NCI-H1694 treated with DMSO at 0.1 percent for 48 hours (cell line): ENCODE measurements around the gene PLAC8L1.
"Not testable (repeated sequence)": the region's sequence is repeated elsewhere in the genome, so short reads cannot be mapped to it uniquely, and the experiment has no call there.

ENCODE experiments used
- DNase-seq: peaks from one replicate; lab custom pipeline; 2025; lab: John Stamatoyannopoulos, UW

The PLAC8L1 gene, protein sequence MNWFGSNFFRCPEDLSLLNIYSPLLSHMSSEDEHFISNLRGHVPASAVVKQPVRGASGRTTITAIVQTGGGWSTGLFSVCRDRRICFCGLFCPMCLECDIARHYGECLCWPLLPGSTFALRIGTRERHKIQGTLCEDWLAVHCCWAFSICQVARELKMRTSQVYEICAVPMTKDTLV

DNA sequence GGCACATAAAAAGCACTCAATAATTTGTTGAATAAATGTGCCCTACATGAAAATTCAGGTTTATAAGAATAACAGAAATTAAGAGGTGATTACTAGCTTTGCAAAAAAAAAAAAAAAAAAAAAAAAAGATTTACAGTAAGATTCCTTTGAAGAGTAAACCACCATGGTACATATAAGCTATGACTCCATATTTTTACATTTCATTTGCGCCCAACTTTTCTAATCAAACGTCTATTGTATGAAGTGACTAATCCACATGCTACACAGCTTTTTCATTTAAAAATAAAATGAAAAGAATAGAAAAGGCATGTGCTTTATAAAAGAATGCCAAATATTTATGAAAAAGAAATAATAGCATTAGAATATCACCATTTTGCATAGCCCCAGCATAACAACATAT, at the start of gene PLAC8L1:
Gene PLAC8L1, minus strand, starts transcription at position 101 of the 400 bp plus-strand sequence. CDS start 1,266 bp downstream, outside the sequence.
- no peak for DNase-seq

GRCh38 chr5:146151970-146152369, 46.6 kb upstream of the PLAC8L1 start:
- no peak for DNase-seq

- DNase-seq = no peak
Observed at GRCh38 chr5:146137967-146138403, 32.6 kb upstream of the PLAC8L1 start.

- no peak for DNase-seq
Observed at GRCh38 chr5:146130440-146131045, 25.2 kb upstream of the PLAC8L1 start.

- DNase-seq = no peak
Observed at GRCh38 chr5:146126068-146126467, 20.7 kb upstream of the PLAC8L1 start.

DNA sequence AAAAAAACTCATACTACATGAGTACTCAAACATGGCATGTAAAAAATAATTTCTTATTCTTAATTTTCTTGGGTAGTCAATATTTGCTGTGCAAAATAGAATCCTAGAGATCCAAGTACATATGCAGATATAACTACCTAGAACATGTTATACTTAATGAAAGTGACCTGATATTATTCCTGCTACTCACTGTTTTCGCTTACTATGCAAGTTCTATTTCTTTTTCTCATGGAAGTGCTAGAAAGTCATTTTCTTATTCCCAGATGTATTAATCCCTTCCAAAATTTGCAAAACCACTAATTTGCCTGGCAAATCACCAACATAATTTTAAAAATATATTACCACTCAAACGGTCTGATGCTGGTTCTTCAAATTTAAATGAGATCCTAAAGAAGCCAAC, 19.2 kb upstream of the PLAC8L1 start:
- DNase-seq = no peak

DNA sequence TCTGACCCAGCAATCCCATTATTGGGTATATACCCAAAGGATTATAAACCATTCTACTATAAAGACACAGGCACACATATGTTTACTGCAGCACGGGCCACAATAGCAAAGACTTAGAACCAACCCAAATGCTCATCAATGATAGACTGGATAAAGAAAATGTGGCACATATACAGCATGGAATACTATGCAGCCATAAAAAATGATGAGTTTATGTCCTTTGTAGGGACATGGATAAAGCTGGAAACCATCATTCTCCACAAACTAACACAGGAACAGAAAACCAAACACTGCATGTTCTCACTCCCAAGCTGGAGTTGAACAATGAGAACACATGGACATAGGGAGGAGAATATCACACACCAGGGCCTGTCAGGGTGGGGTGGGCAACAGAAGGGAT, 16.1 kb upstream of the PLAC8L1 start:
- not testable (repeated sequence) for DNase-seq

GRCh38 chr5:146118322-146118721, 12.9 kb upstream of the PLAC8L1 start:
- no peak for DNase-seq

GRCh38 chr5:146117216-146117615, 11.8 kb upstream of the PLAC8L1 start:
- DNase-seq = not testable (repeated sequence)

DNA sequence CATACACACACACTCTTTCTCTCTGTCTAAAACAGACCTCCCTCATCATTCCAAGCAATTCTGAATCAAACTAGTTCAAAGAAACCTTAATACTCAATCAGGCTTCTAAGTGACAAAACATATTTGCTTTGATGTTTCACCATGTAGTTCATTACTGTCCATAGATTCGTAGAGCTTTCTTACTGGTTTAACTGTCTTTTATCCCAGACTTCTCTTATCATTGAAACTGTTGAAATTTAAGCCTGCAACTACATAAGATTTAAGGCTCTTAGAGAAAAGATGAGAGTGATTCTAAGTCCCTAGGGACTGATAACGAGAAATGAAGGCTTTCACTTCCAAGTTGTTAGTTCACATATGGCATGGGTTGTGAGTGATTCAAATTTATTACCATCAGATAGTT, 11.0 kb upstream of the PLAC8L1 start:
- no peak for DNase-seq

DNA sequence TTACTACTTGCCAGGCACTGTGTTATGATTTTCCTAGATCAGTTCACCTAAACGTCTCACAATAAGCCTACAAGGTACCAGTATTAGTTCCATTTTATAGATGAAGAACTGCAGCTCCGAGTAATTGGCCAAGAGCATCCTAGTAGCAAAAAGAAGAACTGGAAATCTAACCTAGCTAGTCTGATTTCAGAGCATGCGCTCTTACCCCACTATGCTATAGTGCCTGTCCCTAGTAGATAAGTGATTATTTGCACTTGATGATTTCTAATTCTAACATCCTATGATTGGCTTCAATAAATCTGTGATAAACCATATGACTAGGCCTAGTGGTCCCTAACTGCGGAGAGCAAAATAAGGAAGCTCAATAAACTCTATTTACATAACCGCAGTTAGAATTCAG, 7.1 kb upstream of the PLAC8L1 start:
- DNase-seq = no peak

GRCh38 chr5:146111409-146111808, 6.0 kb upstream of the PLAC8L1 start:
- DNase-seq = no peak

DNA sequence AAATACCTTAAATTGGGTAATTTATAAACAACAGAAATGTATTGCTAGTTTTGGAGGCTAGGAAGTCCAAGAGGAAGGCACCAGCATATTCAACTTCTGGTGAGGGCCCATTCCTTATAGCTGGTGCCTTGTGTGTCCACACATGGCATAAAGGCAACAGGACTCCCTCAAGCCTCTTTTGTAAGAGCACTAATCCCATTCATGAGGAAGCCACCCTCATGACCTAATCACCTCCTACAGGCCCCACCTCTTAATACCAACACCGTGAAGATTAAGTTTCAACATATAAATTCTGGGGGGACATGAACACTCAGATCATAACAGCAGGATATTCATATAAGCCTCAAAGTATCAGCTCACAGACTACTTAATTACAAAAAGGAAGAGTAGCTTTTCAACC, 4.0 kb upstream of the PLAC8L1 start:
- DNase-seq = no peak

GRCh38 chr5:146108870-146109269, 3.5 kb upstream of the PLAC8L1 start:
- DNase-seq = not testable (repeated sequence)

GRCh38 chr5:146107901-146108300, 2.5 kb upstream of the PLAC8L1 start:
- DNase-seq = no peak

- no peak for DNase-seq
Observed at GRCh38 chr5:146103594-146103993, 1.8 kb downstream of the PLAC8L1 start.

DNA sequence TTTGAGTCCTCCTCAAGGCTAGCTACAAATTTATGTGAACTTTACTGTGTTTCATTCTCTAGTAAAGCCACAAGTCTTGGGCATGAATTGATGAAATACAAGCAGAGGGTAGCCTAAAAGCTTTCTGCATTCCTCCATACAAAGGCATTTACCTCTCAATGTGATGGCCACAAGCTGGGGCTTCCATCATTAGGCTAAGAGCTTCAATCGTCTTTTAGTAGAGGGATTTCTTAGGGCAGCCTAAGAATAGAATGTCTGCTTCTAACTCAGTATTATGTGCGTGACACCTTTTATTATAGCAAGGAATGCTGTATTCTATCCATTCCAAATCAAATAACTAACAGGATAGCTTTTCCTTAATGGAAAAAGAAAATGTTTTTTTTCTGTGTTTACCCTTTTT, 3.7 kb downstream of the PLAC8L1 start:
- DNase-seq = no peak

DNA sequence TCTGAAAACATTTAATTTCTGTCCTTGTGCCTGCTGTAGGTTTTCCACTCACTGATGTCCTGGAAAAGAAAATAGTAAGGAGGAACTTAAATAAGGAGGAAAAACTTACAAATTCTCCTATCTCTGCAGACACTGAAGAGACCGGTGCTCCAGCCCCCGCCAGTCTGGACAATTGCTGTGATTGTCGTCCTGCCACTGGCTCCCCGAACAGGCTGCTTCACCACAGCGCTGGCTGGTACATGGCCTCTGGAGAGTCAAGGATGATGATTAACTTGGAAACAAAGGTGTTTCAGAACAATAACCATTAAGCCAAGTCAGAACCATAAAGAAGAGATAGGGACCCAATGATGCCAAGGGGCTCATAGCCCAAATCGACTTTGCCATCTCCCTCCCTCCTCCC, 7.3 kb downstream of the PLAC8L1 start:
- no peak for DNase-seq

DNA sequence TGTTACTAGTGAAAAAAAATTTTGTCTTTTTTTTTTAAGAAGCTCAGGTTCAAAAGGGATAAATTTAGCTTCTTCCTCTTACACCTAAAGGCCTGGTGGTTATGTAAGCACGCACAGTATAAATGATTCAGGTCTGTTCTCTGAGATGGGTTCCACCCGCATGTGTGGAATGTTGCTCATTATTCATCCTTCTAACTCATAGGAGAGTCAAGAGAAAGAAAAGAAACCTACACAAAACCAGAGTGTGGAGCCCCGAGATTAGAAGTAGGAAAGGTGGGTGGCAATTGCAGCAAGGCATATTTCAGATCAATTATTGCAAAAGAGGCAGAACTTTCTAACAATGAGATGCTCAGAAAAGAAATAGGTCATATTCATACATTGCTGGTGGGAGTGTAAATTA, 13.5 kb downstream of the PLAC8L1 start:
- DNase-seq = no peak

GRCh38 chr5:146089287-146089686, 16.1 kb downstream of the PLAC8L1 start:
- DNase-seq = no peak

GRCh38 chr5:146088098-146088497, 17.3 kb downstream of the PLAC8L1 start:
- DNase-seq = no peak

- no peak for DNase-seq
Observed at GRCh38 chr5:146084376-146084775, 21.0 kb downstream of the PLAC8L1 start.

DNA sequence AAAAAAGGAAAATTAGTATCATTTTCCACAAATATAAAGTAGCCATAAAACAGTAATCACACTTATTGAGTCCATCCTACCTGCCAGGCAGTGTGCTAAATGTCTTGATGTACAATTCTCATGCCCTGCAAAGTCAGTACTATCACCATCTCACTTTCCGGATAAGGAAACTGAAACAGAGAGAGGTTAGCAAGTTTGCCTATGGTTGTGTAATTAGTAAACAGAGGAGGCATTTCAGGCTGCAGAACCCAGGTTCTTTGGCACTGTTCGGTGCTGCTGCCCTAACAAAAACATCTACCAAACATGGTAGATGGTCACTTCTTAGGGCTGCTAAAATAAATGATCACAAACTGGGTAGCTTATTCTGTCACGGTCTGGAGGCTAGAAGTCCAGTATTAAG, 22.6 kb downstream of the PLAC8L1 start:
- no peak for DNase-seq

DNA sequence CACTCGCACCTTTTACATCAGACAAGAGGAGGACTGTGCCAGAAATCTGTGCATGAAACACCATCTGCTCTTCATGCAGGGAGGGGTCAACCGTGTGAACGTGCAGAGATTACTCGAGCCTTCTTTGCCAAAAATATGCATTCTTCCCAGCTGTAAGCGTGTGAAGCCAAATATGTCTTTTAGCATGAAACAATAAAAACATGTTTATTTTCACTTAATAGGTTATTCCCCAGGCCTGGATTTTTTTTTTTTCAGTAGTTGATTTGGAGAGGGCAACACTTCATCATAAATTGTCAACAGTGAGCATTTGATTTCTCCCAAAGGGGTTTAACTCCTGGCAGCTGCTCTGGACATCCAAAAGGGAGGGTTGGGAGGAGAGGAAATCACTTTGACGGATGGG, 23.8 kb downstream of the PLAC8L1 start:
- peak; percentile 12 for DNase-seq
